HG02678 (cell line): Measurements from ENCODE around the gene DTX1.
A peak's percentile ranks its signal among the peaks of the same experiment; 100 is the strongest.

ENCODE experiments used
- ATAC-seq: cut with Tn5 transposase; IDR thresholded peaks from one replicate; pipeline ENCODE4 v1.9.1; 2021; ENCODE audit warnings: mild to moderate bottlenecking, moderate library complexity; ENCODE audit not compliant: unreplicated experiment

DTX1 gene

DNA sequence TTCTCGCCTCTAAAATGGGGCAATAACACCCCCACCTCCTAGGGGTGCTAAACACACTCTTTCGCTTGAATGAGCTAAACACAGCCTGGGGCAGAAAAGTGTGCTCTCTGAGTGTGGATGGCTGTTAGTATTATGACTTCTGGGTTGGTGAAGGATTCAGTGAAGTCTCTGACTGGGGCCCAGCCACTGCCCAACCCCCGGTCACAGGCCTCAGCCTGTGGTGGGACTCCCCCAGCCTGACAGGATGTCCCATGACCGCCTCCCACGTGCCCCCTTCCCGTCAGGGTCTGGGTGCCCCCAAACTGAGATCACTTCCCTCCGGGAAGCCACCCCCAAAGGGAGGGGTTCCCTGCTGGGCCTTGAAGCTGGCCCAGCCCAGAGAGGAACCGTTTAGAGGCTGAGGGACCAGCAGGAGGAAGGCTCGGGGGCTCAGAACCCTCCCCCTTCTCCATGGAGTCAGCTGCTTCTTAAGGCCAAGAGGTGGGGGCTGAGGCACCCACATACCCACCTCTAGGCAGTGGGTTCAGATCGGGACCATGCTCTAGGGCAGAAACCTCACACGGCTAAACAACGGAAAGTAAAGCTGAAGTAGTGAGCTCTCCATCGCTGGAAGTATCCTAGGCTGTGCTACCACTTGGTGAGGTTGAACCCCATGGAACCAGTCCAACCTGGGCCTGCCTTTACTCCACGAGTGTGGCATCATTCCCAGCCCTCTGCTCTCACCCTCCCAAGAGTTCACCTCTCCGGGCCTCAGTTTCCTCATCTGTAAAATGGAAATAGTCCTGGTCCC lies 13.8 kb downstream of the DTX1 start:
- peak; percentile 45 for ATAC-seq

DNA sequence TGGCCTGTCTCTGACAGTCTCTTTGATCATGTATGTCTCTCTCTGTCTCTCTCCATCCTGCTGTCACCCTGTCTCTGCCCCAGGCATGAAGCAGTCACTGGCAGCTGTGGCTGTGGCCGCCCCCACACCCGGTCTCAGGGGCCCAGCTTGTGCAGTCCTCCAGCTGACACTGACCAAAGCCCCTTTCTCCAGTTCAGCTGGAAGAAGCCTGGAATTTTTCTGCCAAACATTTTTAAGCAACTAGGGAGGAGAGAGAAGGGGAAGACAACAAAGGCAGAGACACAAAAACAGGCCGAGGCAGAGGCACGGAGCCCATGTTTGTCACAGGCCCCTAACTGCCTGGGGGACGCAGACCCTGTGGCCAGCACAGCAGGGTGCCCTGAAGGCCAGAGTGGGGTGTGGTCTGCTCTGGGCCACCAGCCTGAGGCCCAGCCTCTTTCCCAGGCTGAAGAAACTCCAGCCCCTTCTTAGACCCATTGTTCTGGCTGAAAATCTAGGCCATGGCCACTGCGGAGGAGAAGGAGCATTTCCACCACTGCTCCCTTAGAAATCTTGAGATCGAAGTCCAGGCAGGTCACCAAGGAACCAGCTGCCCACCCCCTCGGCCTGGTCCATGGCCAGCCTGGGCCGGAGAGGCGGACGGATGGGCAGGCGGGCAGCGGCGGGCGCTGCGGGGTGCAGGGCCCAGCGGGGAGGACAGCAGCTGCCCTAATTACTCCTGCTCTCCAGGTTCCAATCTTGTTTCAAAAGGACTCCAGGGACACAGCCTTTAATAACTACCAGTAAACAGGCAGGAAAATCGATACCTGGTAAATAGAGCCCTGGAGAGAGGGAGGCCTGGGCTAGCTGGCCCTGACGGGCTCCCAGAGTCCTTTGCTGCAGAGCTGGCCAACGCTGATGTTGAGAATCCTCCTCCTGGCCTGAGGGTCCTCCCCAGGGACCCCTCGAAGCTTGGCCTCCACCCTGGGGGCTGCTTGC lies 14.9 kb downstream of the DTX1 start:
- no peak for ATAC-seq

DNA sequence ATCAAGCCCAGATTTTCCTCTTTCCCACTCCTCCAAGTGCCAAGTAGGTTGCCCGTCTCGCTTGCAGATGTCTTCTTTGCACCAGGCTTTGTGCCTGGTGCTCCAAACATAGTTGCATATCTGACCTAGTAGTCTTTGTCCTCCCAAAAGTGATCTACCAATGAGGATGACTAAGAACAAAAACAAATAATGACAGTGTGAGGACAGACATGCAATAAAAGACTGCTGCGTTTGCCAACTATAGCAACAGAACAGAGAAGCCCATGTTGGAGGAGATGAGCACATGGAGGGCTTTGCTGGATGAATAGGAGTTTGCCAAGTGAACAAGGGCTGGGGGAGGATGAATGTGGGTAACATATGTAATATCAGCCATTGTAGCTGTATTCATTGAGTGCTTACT lies 15.6 kb downstream of the DTX1 start:
- ATAC-seq = no peak

DNA sequence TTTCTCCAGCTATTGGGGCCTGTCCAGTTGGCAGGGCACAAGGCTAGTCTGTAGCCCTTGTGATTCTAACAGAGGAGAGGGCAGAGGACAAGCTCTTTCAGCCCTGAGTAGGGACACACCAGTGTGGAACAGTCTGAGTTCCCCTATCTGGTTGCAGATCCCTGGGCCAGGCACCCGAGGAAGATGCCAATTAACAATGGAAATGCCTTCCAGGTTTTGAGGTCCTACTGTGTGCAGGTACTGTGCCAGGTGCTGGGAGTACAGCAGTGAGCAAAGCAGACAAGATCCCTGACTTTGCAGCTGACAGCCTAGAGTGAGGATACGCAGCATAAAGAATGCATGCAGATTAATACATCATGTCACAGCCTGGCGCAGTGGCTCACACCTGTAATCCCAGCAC lies 17.1 kb downstream of the DTX1 start:
- ATAC-seq = no peak

DNA sequence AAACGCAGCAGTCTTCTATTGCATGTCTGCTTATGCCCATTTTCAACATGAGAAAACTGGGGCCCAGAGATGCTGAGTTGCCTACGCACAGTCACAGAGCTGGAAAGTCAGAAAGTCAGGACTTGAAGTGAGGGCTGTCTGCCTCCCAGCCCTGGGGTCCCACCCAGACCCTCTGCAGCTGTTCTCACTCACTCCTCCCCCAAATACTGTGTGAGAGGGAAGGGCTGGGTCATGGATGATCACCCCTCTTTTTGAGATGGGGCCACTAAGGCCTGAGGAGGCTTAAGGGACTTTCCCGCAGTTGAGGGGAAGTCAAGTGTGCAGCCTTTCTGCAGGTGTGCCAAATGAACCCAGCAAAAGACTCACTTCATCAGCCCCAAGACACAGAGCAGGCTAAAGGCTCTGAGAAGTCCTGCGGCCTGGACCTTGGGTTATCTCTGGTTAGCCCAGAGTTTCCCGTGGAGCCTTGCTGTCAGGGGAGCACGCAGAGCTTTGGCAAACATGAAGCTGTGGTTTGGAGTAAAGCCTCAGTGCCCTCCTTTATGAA lies 18.7 kb downstream of the DTX1 start:
- peak; percentile 86 for ATAC-seq

DNA sequence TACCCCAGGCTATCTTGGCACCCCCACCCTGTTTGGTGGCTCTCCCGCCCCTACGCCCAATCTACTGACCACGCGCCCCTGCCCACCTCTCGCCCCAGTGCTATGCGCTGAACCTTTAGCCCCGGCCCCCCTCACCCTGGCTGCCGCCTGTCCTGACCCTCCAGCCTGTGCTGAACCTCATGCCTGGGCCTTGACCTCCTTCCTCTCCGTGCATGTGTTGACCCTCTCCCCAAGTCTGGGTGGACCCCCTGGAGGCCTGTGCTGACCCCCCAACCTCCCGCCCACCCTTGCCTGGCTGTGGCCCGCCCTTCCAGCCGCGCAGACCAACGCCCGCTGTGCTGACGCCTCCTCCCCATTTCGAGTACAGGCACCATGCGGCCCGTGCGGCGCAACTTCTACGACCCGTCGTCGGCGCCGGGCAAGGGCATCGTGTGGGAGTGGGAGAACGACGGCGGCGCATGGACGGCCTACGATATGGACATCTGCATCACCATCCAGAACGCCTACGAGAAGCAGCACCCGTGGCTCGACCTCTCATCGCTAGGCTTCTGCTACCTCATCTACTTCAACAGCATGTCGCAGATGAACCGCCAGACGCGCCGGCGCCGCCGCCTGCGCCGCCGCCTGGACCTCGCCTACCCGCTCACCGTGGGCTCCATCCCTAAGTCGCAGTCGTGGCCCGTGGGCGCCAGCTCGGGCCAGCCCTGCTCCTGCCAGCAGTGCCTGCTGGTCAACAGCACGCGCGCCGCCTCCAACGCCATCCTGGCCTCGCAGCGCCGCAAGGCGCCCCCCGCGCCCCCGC lies 20.7 kb downstream of the DTX1 start:
- ATAC-seq = no peak

GRCh38 chr12:113077859-113078255 lies 21.3 kb downstream of the DTX1 start:
- ATAC-seq = no peak

- ATAC-seq = no peak
Observed at GRCh38 chr12:113081873-113082272, 25.3 kb downstream of the DTX1 start.

- ATAC-seq = peak; percentile 78
Observed at GRCh38 chr12:113082486-113083148, 26.1 kb downstream of the DTX1 start.

GRCh38 chr12:113083863-113084435 lies 27.4 kb downstream of the DTX1 start:
- ATAC-seq = no peak

DNA sequence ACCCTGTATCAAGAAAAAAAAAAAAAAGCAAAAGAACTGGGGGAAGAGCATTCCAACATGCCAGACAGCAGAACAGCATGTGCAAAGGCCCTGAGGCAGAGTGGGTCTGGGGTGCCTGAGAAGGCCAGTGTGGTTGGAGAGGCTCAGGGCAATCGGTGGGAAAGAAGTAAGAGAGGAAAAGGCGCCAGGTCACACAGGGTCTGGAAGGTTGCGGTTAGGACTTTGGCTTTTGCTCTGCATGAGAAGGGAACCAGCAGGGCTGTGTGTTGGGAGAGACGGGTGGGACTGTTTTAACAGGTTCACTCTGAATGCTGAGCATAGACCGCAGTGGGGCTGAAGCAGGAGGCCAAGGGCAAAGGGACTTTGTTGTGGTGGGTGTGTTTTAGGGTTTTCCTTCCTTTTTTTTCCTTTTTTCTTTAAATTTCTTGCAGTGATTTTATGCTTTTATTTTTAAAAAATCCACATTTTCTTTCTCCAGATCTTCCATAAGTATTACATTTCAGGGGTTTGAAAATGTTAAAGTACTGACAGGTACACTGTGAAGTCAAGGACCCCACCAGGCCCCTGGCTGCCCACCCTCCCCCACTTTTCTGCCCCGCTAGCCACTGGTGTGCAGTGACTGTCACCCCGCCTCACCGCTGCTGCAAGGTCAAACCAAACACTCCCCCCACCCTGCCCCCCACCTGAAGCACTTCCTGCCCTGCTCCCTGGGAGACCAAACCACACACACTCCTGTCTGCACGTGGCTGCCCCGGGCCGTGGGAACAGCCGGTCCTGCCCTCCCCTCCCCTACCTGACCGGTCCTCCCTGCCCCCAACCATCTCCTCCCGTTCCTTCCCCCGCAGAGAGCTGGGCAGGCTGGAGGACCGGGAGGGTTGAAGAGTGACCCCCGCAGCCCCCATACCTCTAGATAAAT lies 30.0 kb downstream of the DTX1 start:
- ATAC-seq = no peak

GRCh38 chr12:113087193-113087592 lies 30.7 kb downstream of the DTX1 start:
- ATAC-seq = no peak

DNA sequence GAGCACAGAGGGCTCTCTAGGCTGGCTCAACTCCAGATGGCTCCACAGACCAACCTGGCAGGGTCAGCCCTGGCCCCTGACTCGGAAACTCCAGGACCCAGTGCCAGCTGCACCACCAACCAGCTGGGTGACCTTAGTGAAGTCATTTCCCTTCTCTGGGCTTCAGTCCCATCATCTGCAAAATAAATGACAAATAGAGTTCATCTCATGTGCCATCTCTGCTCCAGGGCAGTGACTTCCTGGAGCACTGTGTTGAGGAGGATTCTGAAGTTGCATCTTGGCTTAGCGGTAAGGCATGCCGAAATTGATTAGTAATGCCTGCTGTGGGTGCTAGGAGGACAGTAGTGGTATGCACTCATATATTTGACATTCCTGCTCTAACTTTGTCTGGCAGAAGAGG lies 31.5 kb downstream of the DTX1 start:
- no peak for ATAC-seq

GRCh38 chr12:113088971-113089756 lies 32.6 kb downstream of the DTX1 start:
- ATAC-seq = no peak

GRCh38 chr12:113089839-113090238 lies 33.3 kb downstream of the DTX1 start:
- ATAC-seq = no peak

GRCh38 chr12:113090740-113091139 lies 34.2 kb downstream of the DTX1 start:
- ATAC-seq = no peak

- no peak for ATAC-seq
Observed at GRCh38 chr12:113091506-113091905, 35.0 kb downstream of the DTX1 start.
